Endometrial microvascular endothelial cells (primary cell): Measurements from ENCODE around the gene ANKS4B. TPM values are rescaled to one million over a fixed set of nuclear protein-coding genes. Genes with fewer than 3 reads are reported as not detected.
"Not testable (repeated sequence)": the region's sequence is repeated elsewhere in the genome, so short reads cannot be mapped to it uniquely, and the experiment has no call there.

ENCODE experiments used
- in situ Hi-C: cut with HindIII; loops from 2 replicates; pipeline ENCODE4 v1.10.0; 2017; ENCODE audit warnings: low sequenced_read_pairs, low pct_unique_long_range_greater_than_20kb; ENCODE audit errors: inconsistent ontology term
- total RNA-seq: library from RNA; depleted of rRNA; stranded (reverse); fragments of >200 nt; gene quantifications from one replicate; pipeline ENCODE4 v1.2.3, GENCODE V29; 2015; ENCODE audit errors: inconsistent ontology term

The ANKS4B gene
- total RNA-seq = not detected

- in situ Hi-C loops = no loop called here
Observed at GRCh38 chr16:21233521-21234150, at the start of gene ANKS4B. Gene ANKS4B (plus strand): TSS chr16:21233699. CDS start chr16:21233738, 39 bp downstream.

- in situ Hi-C loops = no loop called here
Observed at GRCh38 chr16:21183995-21184394, 49.5 kb upstream of the ANKS4B start.

GRCh38 chr16:21184834-21185233 is 48.7 kb upstream of the ANKS4B start:
- in situ Hi-C loops = no loop called here

- in situ Hi-C loops = no loop called here
Observed at GRCh38 chr16:21185659-21186325, 47.7 kb upstream of the ANKS4B start.

GRCh38 chr16:21186326-21186691 is 47.2 kb upstream of the ANKS4B start:
- in situ Hi-C loops = no loop called here

- in situ Hi-C loops = no loop called here
Observed at GRCh38 chr16:21189311-21189710, 44.2 kb upstream of the ANKS4B start.

GRCh38 chr16:21190013-21190412 is 43.5 kb upstream of the ANKS4B start:
- in situ Hi-C loops = no loop called here

GRCh38 chr16:21190599-21190998 is 42.9 kb upstream of the ANKS4B start:
- in situ Hi-C loops = no loop called here

GRCh38 chr16:21192991-21193390 is 40.5 kb upstream of the ANKS4B start:
- in situ Hi-C loops = no loop called here

GRCh38 chr16:21194771-21195301 is 38.7 kb upstream of the ANKS4B start:
- in situ Hi-C loops = no loop called here

GRCh38 chr16:21195330-21195729 is 38.2 kb upstream of the ANKS4B start:
- in situ Hi-C loops = not testable (repeated sequence)

- in situ Hi-C loops = no loop called here
Observed at GRCh38 chr16:21197112-21197511, 36.4 kb upstream of the ANKS4B start.

GRCh38 chr16:21197621-21198020 is 35.9 kb upstream of the ANKS4B start:
- in situ Hi-C loops = no loop called here

GRCh38 chr16:21199607-21200218 is 33.8 kb upstream of the ANKS4B start:
- in situ Hi-C loops = no loop called here

- in situ Hi-C loops = no loop called here
Observed at GRCh38 chr16:21203155-21203797, 30.2 kb upstream of the ANKS4B start.

- in situ Hi-C loops = no loop called here
Observed at GRCh38 chr16:21205303-21205702, 28.2 kb upstream of the ANKS4B start.

- in situ Hi-C loops = no loop called here
Observed at GRCh38 chr16:21206550-21206949, 26.9 kb upstream of the ANKS4B start.

- in situ Hi-C loops = no loop called here
Observed at GRCh38 chr16:21208446-21209230, 24.9 kb upstream of the ANKS4B start.

- in situ Hi-C loops = no loop called here
Observed at GRCh38 chr16:21211486-21211885, 22.0 kb upstream of the ANKS4B start, which contains the start of gene ZP2. Gene ZP2 (minus strand): TSS chr16:21211574. CDS start chr16:21211547, 27 bp downstream.
